Keratinocyte (primary cell): Measurements from ENCODE around the gene ANOS1.

Experiments
- CTCF ChIP-seq, 3 experiments: IDR thresholded peaks in 1 of 3; conservative IDR thresholded peaks in 1 of 3; optimal IDR thresholded peaks in 1 of 3; 2 replicates in 2 of 3; 3 replicates in 1 of 3; pipeline versions ENCODE3 to v1.5.1; 2011; ENCODE audit warnings: low read length in 3 of 3, mild to moderate bottlenecking in 3 of 3, moderate library complexity in 2 of 3, control low read depth in 1 of 3, inconsistent platforms in 1 of 3; ENCODE audit not compliant: insufficient read depth in 2 of 3; ENCODE audit errors: extremely low read depth in 1 of 3
- EZH2 ChIP-seq: IDR thresholded peaks from one replicate; pipeline ENCODE4 v1.6.1; 2012; ENCODE audit warnings: inconsistent platforms, mild to moderate bottlenecking, low read length, moderate library complexity

- TF ChIP-seq CTCF (optimal IDR thresholded peaks at IDR 0.05 in 1 of 3, IDR thresholded peaks at IDR 0.05 in 1 of 3, conservative IDR thresholded peaks at IDR 0.05 in 1 of 3; ENCODE audit: extremely low read depth in 1 of 3, insufficient read depth in 2 of 3, low read length in 3 of 3) (no peak), EZH2 (no peak)
Observed at GRCh38 chrX:8729811-8730210, 2.1 kb downstream of the ANOS1 start.
